ENCODE data around the gene TOPBP1.

Gene TOPBP1

GRCh38 chr3:133649486-133650068, 12.2 kb downstream of the TOPBP1 start:
- Histone ChIP-seq H3K27ac (ENCODE audit: low read depth, low read length) (no peak overlapping the region), H3K27me3 (ENCODE audit: control insufficient read depth, insufficient read depth, low read length) (no peaks in the 10 kb centered on the region), H3K36me3 (ENCODE audit: control insufficient read depth, insufficient read depth, low read length) (peaks cover 94% of the 10 kb centered on the region), H3K4me1 (ENCODE audit: control insufficient read depth, insufficient read depth, low read length) (no peaks in the 10 kb centered on the region), H3K9me3 (ENCODE audit: control insufficient read depth, insufficient read depth, low read length) (no peaks in the 10 kb centered on the region), H3K9ac (ENCODE audit: low read depth, low read length) (no peak overlapping the region), H3K4me3 (ENCODE audit: low read depth, low read length) (no peak overlapping the region)

DNA sequence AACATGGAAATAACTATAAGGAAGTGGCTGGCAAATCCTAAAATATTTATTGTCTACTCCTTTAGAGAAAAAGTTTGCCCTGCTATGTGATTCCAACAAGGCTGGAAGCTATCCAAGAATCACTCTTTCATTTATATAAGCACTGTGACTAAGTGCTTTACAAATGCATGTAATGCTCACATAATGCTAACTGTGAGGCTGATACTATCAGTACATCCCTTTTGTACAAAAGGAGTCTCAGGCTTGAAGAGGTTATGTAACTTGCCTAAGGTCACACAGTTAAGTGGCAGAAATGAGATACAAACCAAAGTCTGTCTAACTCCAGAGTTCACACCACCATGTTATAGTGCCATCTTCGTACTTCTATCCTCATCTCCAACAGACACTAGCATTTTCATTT, 17.0 kb downstream of the TOPBP1 start:
- H3K27ac ChIP-seq (ENCODE audit: low read depth, low read length) = no peak overlapping the region
- no peaks in the 10 kb centered on the region for H3K27me3 ChIP-seq (ENCODE audit: control insufficient read depth, insufficient read depth, low read length)
- H3K4me3 ChIP-seq (ENCODE audit: low read depth, low read length) = no peak overlapping the region
- H3K9ac ChIP-seq (ENCODE audit: low read depth, low read length) = no peak overlapping the region
- no peaks in the 10 kb centered on the region for H3K9me3 ChIP-seq (ENCODE audit: control insufficient read depth, insufficient read depth, low read length)
- H3K36me3 ChIP-seq (ENCODE audit: control insufficient read depth, insufficient read depth, low read length) = peaks cover 97% of the 10 kb centered on the region
- no peaks in the 10 kb centered on the region for H3K4me1 ChIP-seq (ENCODE audit: control insufficient read depth, insufficient read depth, low read length)

DNA sequence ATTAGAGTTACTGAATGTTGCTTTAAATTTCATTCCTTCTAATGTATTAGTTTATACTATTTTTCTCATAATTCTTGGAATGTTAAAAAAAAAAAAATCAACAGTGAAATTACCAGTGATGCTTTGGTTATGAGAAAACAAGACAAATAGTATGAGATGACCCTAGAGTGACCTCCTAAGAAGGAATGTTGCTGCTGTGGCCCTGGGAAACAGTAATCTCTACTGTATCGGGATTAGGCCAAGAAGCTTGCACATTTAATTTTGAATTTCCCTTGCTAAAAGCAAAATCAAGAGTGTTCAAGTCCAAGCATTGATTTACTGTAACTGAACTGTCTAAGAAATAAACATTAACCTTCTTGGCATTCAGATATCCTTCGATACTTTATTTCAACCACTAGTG, 18.1 kb downstream of the TOPBP1 start:
- H3K36me3 ChIP-seq (ENCODE audit: control insufficient read depth, insufficient read depth, low read length) = peaks cover 97% of the 10 kb centered on the region
- H3K4me3 ChIP-seq (ENCODE audit: low read depth, low read length) = no peak overlapping the region
- no peaks in the 10 kb centered on the region for H3K27me3 ChIP-seq (ENCODE audit: control insufficient read depth, insufficient read depth, low read length)
- no peak overlapping the region for H3K27ac ChIP-seq (ENCODE audit: low read depth, low read length)
- no peaks in the 10 kb centered on the region for H3K4me1 ChIP-seq (ENCODE audit: control insufficient read depth, insufficient read depth, low read length)
- no peaks in the 10 kb centered on the region for H3K9me3 ChIP-seq (ENCODE audit: control insufficient read depth, insufficient read depth, low read length)
- no peak overlapping the region for H3K9ac ChIP-seq (ENCODE audit: low read depth, low read length)

DNA sequence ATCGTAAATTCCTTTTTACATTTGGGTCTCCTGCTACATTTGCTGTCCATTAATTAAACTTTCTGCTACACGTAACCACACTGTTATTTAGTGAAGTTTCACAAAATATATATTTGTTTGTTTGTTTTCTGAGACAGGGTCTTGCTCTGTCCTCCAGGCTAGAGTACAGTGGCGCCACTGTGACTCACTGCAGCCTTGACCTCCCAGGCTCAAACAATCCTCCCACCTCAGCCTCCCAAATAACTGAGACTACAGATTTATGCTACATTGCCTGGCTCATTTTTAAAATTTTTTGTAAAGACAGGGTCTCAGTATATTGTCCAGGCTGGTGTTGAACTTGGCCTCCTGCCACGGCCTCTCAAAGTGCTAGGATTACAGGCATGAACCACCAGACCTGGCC, 20.5 kb downstream of the TOPBP1 start:
- Histone ChIP-seq H3K27ac (ENCODE audit: low read depth, low read length) (no peak overlapping the region), H3K27me3 (ENCODE audit: control insufficient read depth, insufficient read depth, low read length) (no peaks in the 10 kb centered on the region), H3K4me1 (ENCODE audit: control insufficient read depth, insufficient read depth, low read length) (no peaks in the 10 kb centered on the region), H3K9me3 (ENCODE audit: control insufficient read depth, insufficient read depth, low read length) (no peaks in the 10 kb centered on the region), H3K4me3 (ENCODE audit: low read depth, low read length) (no peak overlapping the region), H3K9ac (ENCODE audit: low read depth, low read length) (no peak overlapping the region), H3K36me3 (ENCODE audit: control insufficient read depth, insufficient read depth, low read length) (peaks cover 97% of the 10 kb centered on the region)

- Histone ChIP-seq H3K9ac (ENCODE audit: low read depth, low read length) (no peak overlapping the region), H3K27ac (ENCODE audit: low read depth, low read length) (no peak overlapping the region), H3K27me3 (ENCODE audit: control insufficient read depth, insufficient read depth, low read length) (no peaks in the 10 kb centered on the region), H3K4me1 (ENCODE audit: control insufficient read depth, insufficient read depth, low read length) (no peaks in the 10 kb centered on the region), H3K9me3 (ENCODE audit: control insufficient read depth, insufficient read depth, low read length) (no peaks in the 10 kb centered on the region), H3K36me3 (ENCODE audit: control insufficient read depth, insufficient read depth, low read length) (peaks cover 93% of the 10 kb centered on the region), H3K4me3 (ENCODE audit: low read depth, low read length) (no peak overlapping the region)
These were observed 28.3 kb downstream of the TOPBP1 start for GRCh38 chr3:133633439-133633838.

DNA sequence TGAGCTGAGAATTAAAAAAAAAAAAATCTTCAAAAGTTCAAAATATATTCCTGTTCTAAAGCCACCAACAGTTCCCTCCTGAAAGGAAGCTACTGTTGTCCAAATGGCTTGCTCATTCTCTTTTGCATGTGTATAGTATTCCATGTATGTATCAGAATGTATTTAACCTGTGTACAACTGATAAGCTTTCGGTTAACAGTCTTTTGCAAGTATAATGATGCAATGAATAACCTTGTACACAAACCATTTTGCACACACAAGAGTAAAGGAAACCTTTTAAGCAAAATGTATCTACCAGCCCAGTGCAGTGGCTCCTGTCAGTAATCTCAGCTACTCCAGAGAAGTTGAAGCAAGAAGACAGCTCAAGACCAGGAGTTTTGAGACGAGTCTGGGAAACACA, 32.6 kb downstream of the TOPBP1 start:
- no peaks in the 10 kb centered on the region for H3K9me3 ChIP-seq (ENCODE audit: control insufficient read depth, insufficient read depth, low read length)
- H3K36me3 ChIP-seq (ENCODE audit: control insufficient read depth, insufficient read depth, low read length) = peaks cover 95% of the 10 kb centered on the region
- H3K27me3 ChIP-seq (ENCODE audit: control insufficient read depth, insufficient read depth, low read length) = no peaks in the 10 kb centered on the region
- no peak overlapping the region for H3K9ac ChIP-seq (ENCODE audit: low read depth, low read length)
- no peak overlapping the region for H3K4me3 ChIP-seq (ENCODE audit: low read depth, low read length)
- no peaks in the 10 kb centered on the region for H3K4me1 ChIP-seq (ENCODE audit: control insufficient read depth, insufficient read depth, low read length)
- H3K27ac ChIP-seq (ENCODE audit: low read depth, low read length) = no peak overlapping the region

- Histone ChIP-seq H3K27ac (ENCODE audit: low read depth, low read length) (no peak overlapping the region), H3K4me1 (ENCODE audit: control insufficient read depth, insufficient read depth, low read length) (no peaks in the 10 kb centered on the region), H3K27me3 (ENCODE audit: control insufficient read depth, insufficient read depth, low read length) (no peaks in the 10 kb centered on the region), H3K4me3 (ENCODE audit: low read depth, low read length) (no peak overlapping the region), H3K9me3 (ENCODE audit: control insufficient read depth, insufficient read depth, low read length) (no peaks in the 10 kb centered on the region), H3K36me3 (ENCODE audit: control insufficient read depth, insufficient read depth, low read length) (peaks cover 95% of the 10 kb centered on the region), H3K9ac (ENCODE audit: low read depth, low read length) (no peak overlapping the region)
These were observed 34.0 kb downstream of the TOPBP1 start for GRCh38 chr3:133627789-133628188.

- no peaks in the 10 kb centered on the region for H3K27me3 ChIP-seq (ENCODE audit: control insufficient read depth, insufficient read depth, low read length)
- H3K9ac ChIP-seq (ENCODE audit: low read depth, low read length) = no peak overlapping the region
- H3K36me3 ChIP-seq (ENCODE audit: control insufficient read depth, insufficient read depth, low read length) = peaks cover 95% of the 10 kb centered on the region
- no peaks in the 10 kb centered on the region for H3K4me1 ChIP-seq (ENCODE audit: control insufficient read depth, insufficient read depth, low read length)
- H3K9me3 ChIP-seq (ENCODE audit: control insufficient read depth, insufficient read depth, low read length) = no peaks in the 10 kb centered on the region
- H3K4me3 ChIP-seq (ENCODE audit: low read depth, low read length) = no peak overlapping the region
- no peak overlapping the region for H3K27ac ChIP-seq (ENCODE audit: low read depth, low read length)
These were observed 41.5 kb downstream of the TOPBP1 start for GRCh38 chr3:133620066-133620784.

- Histone ChIP-seq H3K4me1 (ENCODE audit: control insufficient read depth, insufficient read depth, low read length) (no peaks in the 10 kb centered on the region), H3K9me3 (ENCODE audit: control insufficient read depth, insufficient read depth, low read length) (no peaks in the 10 kb centered on the region), H3K27me3 (ENCODE audit: control insufficient read depth, insufficient read depth, low read length) (no peaks in the 10 kb centered on the region), H3K27ac (ENCODE audit: low read depth, low read length) (no peak overlapping the region), H3K9ac (ENCODE audit: low read depth, low read length) (no peak overlapping the region), H3K36me3 (ENCODE audit: control insufficient read depth, insufficient read depth, low read length) (peaks cover 89% of the 10 kb centered on the region), H3K4me3 (ENCODE audit: low read depth, low read length) (no peak overlapping the region)
These were observed 50.2 kb downstream of the TOPBP1 start for GRCh38 chr3:133611534-133611933.

DNA sequence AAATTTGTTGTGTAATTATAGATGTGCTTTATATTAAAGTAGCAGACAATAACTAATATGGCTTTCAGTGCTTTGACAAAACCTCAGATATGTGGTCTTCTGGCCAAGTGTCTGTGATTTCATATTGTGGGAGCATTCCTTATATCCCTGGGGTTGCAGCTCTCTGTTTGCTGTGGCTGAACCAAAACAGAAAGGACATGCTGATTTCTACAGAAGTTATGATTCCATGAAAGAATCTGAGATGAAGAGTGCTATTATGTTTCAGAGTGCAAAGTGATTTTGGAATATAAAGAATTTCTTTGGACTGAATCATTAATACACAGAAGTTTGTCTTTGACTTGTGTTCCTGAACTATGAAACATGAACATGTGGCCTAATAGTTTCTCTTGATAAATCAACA, 51.7 kb downstream of the TOPBP1 start:
- Histone ChIP-seq H3K4me3 (ENCODE audit: low read depth, low read length) (no peak overlapping the region), H3K27ac (ENCODE audit: low read depth, low read length) (no peak overlapping the region), H3K36me3 (ENCODE audit: control insufficient read depth, insufficient read depth, low read length) (peaks cover 88% of the 10 kb centered on the region), H3K27me3 (ENCODE audit: control insufficient read depth, insufficient read depth, low read length) (no peaks in the 10 kb centered on the region), H3K9me3 (ENCODE audit: control insufficient read depth, insufficient read depth, low read length) (no peaks in the 10 kb centered on the region), H3K9ac (ENCODE audit: low read depth, low read length) (no peak overlapping the region), H3K4me1 (ENCODE audit: control insufficient read depth, insufficient read depth, low read length) (no peaks in the 10 kb centered on the region)

GRCh38 chr3:133608388-133608787, 53.4 kb downstream of the TOPBP1 start:
- Histone ChIP-seq H3K9ac (ENCODE audit: low read depth, low read length) (no peak overlapping the region), H3K4me1 (ENCODE audit: control insufficient read depth, insufficient read depth, low read length) (no peaks in the 10 kb centered on the region), H3K27me3 (ENCODE audit: control insufficient read depth, insufficient read depth, low read length) (no peaks in the 10 kb centered on the region), H3K4me3 (ENCODE audit: low read depth, low read length) (no peak overlapping the region), H3K36me3 (ENCODE audit: control insufficient read depth, insufficient read depth, low read length) (peaks cover 81% of the 10 kb centered on the region), H3K9me3 (ENCODE audit: control insufficient read depth, insufficient read depth, low read length) (no peaks in the 10 kb centered on the region), H3K27ac (ENCODE audit: low read depth, low read length) (no peak overlapping the region)
